CD14-positive monocyte (primary cell): ENCODE results near the gene C19orf25. TPM values are rescaled to one million over a fixed set of nuclear protein-coding genes. Genes with fewer than 3 reads are reported as not detected.
"Not testable (repeated sequence)": the region's sequence is repeated elsewhere in the genome, so short reads cannot be mapped to it uniquely, and the experiment has no call there.

ENCODE experiments used
- DNase-seq, 3 donors: peaks; one replicate each; pipeline ENCODE4 v3.0.0-alpha.2; 2011 to 2022
- H2AFZ ChIP-seq: 2 replicates; pipeline ENCODE4 v1.6.0; 2012; ENCODE audit warnings: mild to moderate bottlenecking, low read depth, low read length, inconsistent platforms; ENCODE audit not compliant: insufficient read depth, poor library complexity, severe bottlenecking
- H3K27ac ChIP-seq, 2 donors: 1 replicate in 1 of 2; 2 replicates in 1 of 2; pipeline ENCODE4 v1.5.1; 2012 to 2013; ENCODE audit warnings: low read length in 2 of 2, control low read depth in 1 of 2, inconsistent platforms in 1 of 2, low read depth in 1 of 2, mild to moderate bottlenecking in 1 of 2
- H3K27me3 ChIP-seq, 2 donors: one replicate each; pipeline versions ENCODE4 v1.6.0 to v1.6.1; 2011 to 2013; ENCODE audit warnings: low read length in 2 of 2; ENCODE audit not compliant: control insufficient read depth in 2 of 2, insufficient read depth in 2 of 2
- H3K36me3 ChIP-seq, 2 donors: replicated peaks in 1 of 2; 1 replicate in 1 of 2; 2 replicates in 1 of 2; pipeline versions ENCODE4 v1.5.1 to v1.6.1; 2012 to 2013; ENCODE audit warnings: low read length in 2 of 2, control low read depth in 1 of 2, inconsistent platforms in 1 of 2, mild to moderate bottlenecking in 1 of 2; ENCODE audit not compliant: insufficient read depth in 2 of 2, control insufficient read depth in 1 of 2
- H3K4me1 ChIP-seq, 2 donors: 1 replicate in 1 of 2; 2 replicates in 1 of 2; pipeline versions ENCODE4 v1.5.1 to v1.6.1; 2012 to 2013; ENCODE audit warnings: low read length in 2 of 2, control low read depth in 1 of 2, inconsistent platforms in 1 of 2, mild to moderate bottlenecking in 1 of 2, moderate library complexity in 1 of 2; ENCODE audit not compliant: insufficient read depth in 2 of 2, control insufficient read depth in 1 of 2
- H3K4me2 ChIP-seq: replicated peaks from 2 replicates; pipeline ENCODE3; 2012; ENCODE audit warnings: low read length, moderate library complexity, mild to moderate bottlenecking; ENCODE audit not compliant: poor library complexity, severe bottlenecking; ENCODE audit errors: extremely low read depth
- H3K4me3 ChIP-seq, 3 experiments: fragments of 200-600 bp in 1 of 3; sonication (generic) in 1 of 3; replicated peaks in 1 of 3; 1 replicate in 2 of 3; 2 replicates in 1 of 3; pipeline ENCODE4 v1.5.1; 2011 to 2013; ENCODE audit warnings: low read length in 3 of 3, mild to moderate bottlenecking in 3 of 3, control low read depth in 2 of 3, low read depth in 2 of 3, inconsistent platforms in 1 of 3, moderate library complexity in 1 of 3
- H3K79me2 ChIP-seq: 2 replicates; pipeline ENCODE4 v1.6.0; 2012; ENCODE audit warnings: mild to moderate bottlenecking, control low read depth, inconsistent platforms, low read length, moderate library complexity; ENCODE audit not compliant: insufficient read depth
- H3K9ac ChIP-seq: 2 replicates; pipeline ENCODE4 v1.6.0; 2017; ENCODE audit warnings: low read length, mild to moderate bottlenecking; ENCODE audit not compliant: insufficient read depth, poor library complexity, severe bottlenecking
- H3K9me3 ChIP-seq, 2 donors: replicated peaks in 1 of 2; 1 replicate in 1 of 2; 2 replicates in 1 of 2; pipeline versions ENCODE4 v1.5.1 to v1.6.1; 2012 to 2013; ENCODE audit warnings: low read length in 2 of 2, control low read depth in 1 of 2; ENCODE audit not compliant: control insufficient read depth in 1 of 2, insufficient read depth in 1 of 2
- H4K20me1 ChIP-seq: 2 replicates; pipeline ENCODE4 v1.6.0; 2012; ENCODE audit warnings: mild to moderate bottlenecking, low read length, control low read depth, moderate library complexity; ENCODE audit not compliant: insufficient read depth
- H3K27ac Mint-ChIP-seq, 7 donors: one replicate each; pipeline ENCODE4 v1.8.0; 2020; ENCODE audit warnings: mild to moderate bottlenecking in 7 of 7, mixed read lengths in 7 of 7, moderate library complexity in 6 of 7, inconsistent platforms in 2 of 7
- H3K27me3 Mint-ChIP-seq, 3 donors: one replicate each; pipeline ENCODE4 v1.8.0; 2021 to 2022; ENCODE audit warnings: low read depth in 3 of 3, mild to moderate bottlenecking in 3 of 3, mixed read lengths in 3 of 3, moderate library complexity in 3 of 3, inconsistent platforms in 1 of 3
- H3K36me3 Mint-ChIP-seq, 2 donors: one replicate each; pipeline ENCODE4 v1.8.0; 2020; ENCODE audit warnings: mixed read lengths in 2 of 2, inconsistent platforms in 1 of 2, mild to moderate bottlenecking in 1 of 2
- H3K4me1 Mint-ChIP-seq: one replicate; pipeline ENCODE4 v1.8.0; 2020; ENCODE audit warnings: mild to moderate bottlenecking, mixed read lengths
- H3K4me3 Mint-ChIP-seq, 2 donors: one replicate each; pipeline ENCODE4 v1.8.0; 2020; ENCODE audit warnings: mild to moderate bottlenecking in 2 of 2, mixed read lengths in 2 of 2, moderate library complexity in 1 of 2
- H3K9me3 Mint-ChIP-seq, 7 donors: one replicate each; pipeline ENCODE4 v1.8.0; 2020 to 2022; ENCODE audit warnings: mixed read lengths in 7 of 7, mild to moderate bottlenecking in 6 of 7, moderate library complexity in 6 of 7, inconsistent platforms in 2 of 7
- WGBS: methylation state at CpG from one replicate; pipeline ENCODE4 v1.1.5; 2013; ENCODE audit warnings: missing lambda C conversion rate; ENCODE audit not compliant: insufficient coverage; 5-methylcytosine and 5-hydroxymethylcytosine counted together
- intact Hi-C, 2 donors: fragments of 100-400 bp; cut with micrococcal nuclease; formaldehyde crosslinking; loops; one replicate each; pipeline versions ENCODE4 v1.15.0 to v1.15.1; 2023
- polyA plus RNA-seq, 3 donors: library from polyadenylated mRNA; depleted of rRNA in 1 of 3; unstranded in 2 of 3; stranded (reverse) in 1 of 3; fragments of 300-500 nt in 2 of 3; fragments of >200 nt in 1 of 3; fragmentation: Illumina TruSeq in 2 of 3; gene quantifications; 1 replicate in 2 of 3; 2 replicates in 1 of 3; pipeline ENCODE4 v1.2.3, GENCODE V29; 2012 to 2021
- TF ChIP-seq, protein P1 (sequence below): fragments of 200-600 bp; IDR thresholded peaks from one replicate; pipeline ENCODE4 v1.8.0; 2022; ENCODE audit warnings: antibody characterized with exemption, mild to moderate bottlenecking

Gene C19orf25
- polyA plus RNA-seq, 3 donors: 18.2 to 20.9 (median 19.9) TPM

DNA sequence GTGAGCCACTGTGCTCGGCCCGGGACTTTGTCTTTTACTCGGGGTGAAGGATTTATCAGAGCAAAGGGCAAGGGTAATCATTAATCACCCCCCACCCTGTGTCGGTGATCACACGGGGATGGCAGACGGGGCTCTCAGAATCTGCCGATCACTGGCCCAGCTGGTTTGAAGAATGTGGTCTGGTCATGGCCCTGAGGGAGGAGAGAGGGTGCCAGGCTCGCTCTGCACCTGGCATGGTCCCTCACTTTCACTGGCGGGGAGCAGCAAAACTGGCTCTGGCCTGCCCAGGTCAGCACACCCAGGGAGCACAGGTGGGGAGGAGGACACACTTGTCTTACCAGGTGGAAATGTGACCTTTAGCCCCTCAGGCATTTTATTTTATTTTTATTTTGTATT, 22.2 kb upstream of the C19orf25 start:
- WGBS: 100% methylated on average over 2 of the region's 9 CpGs
- Mint-ChIP-seq H3K9me3 (peaks cover 1 to 20% (median 10%) of the 10 kb centered on the region in 7 donors), H3K36me3 (no peaks in the 10 kb centered on the region), H3K27me3 (peaks cover 30 to 45% (median 43%) of the 10 kb centered on the region in 3 donors), H3K27ac (no peak overlapping the region), H3K4me1 (peaks cover 2% of the 10 kb centered on the region), H3K4me3 (no peak overlapping the region)
- H3K9me3 ChIP-seq: peaks cover 0 to 8% of the 10 kb centered on the region in 2 donors
- H2AFZ ChIP-seq: no peak overlapping the region
- H3K9ac ChIP-seq: no peak overlapping the region
- no peak overlapping the region for H3K27ac ChIP-seq
- TF ChIP-seq, protein P1, sequence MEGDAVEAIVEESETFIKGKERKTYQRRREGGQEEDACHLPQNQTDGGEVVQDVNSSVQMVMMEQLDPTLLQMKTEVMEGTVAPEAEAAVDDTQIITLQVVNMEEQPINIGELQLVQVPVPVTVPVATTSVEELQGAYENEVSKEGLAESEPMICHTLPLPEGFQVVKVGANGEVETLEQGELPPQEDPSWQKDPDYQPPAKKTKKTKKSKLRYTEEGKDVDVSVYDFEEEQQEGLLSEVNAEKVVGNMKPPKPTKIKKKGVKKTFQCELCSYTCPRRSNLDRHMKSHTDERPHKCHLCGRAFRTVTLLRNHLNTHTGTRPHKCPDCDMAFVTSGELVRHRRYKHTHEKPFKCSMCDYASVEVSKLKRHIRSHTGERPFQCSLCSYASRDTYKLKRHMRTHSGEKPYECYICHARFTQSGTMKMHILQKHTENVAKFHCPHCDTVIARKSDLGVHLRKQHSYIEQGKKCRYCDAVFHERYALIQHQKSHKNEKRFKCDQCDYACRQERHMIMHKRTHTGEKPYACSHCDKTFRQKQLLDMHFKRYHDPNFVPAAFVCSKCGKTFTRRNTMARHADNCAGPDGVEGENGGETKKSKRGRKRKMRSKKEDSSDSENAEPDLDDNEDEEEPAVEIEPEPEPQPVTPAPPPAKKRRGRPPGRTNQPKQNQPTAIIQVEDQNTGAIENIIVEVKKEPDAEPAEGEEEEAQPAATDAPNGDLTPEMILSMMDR: no peak
- no peak overlapping the region for H3K4me2 ChIP-seq
- no peak overlapping the region for H3K4me3 ChIP-seq
- no peaks in the 10 kb centered on the region for H3K4me1 ChIP-seq
- intact Hi-C loops: no loop called here
- H4K20me1 ChIP-seq: no peaks in the 10 kb centered on the region
- no peaks in the 10 kb centered on the region for H3K36me3 ChIP-seq
- H3K27me3 ChIP-seq: peaks cover 3 to 21% of the 10 kb centered on the region in 2 donors
- H3K79me2 ChIP-seq: no peaks in the 10 kb centered on the region
- no peak for DNase-seq

GRCh38 chr19:1499231-1499630, 20.2 kb upstream of the C19orf25 start:
- intact Hi-C loops, H3K4me3 ChIP-seq: not testable (repeated sequence)

More at GRCh38 chr19:1499231-1499630, 20.2 kb upstream of the C19orf25 start:
- peaks cover 29 to 37% (median 31%) of the 10 kb centered on the region in 3 donors for H3K27me3 Mint-ChIP-seq
- not testable (repeated sequence) for H3K4me3 Mint-ChIP-seq, H3K36me3 Mint-ChIP-seq, H2AFZ ChIP-seq, DNase-seq, H4K20me1 ChIP-seq, H3K9ac ChIP-seq, H3K4me1 Mint-ChIP-seq, H3K9me3 ChIP-seq, H3K27ac ChIP-seq, H3K4me1 ChIP-seq, H3K4me2 ChIP-seq, H3K27ac Mint-ChIP-seq, H3K36me3 ChIP-seq, H3K79me2 ChIP-seq
- H3K9me3 Mint-ChIP-seq: peaks cover 0 to 13% (median 2%) of the 10 kb centered on the region in 7 donors
- no CpG with 5 or more reads among the region's 34 CpGs for WGBS
- H3K27me3 ChIP-seq: peaks cover 3 to 15% of the 10 kb centered on the region in 2 donors
